HTERT RPE-1 (cell line): ENCODE results near the gene PRR23E.

ENCODE experiments used
- in situ Hi-C: fragments of 300-500 bp; cut with MboI; formaldehyde crosslinking; loops from 4 replicates; pipeline ENCODE4 v1.14.3; 2020; ENCODE audit warnings: low sequenced_read_pairs

The PRR23E gene, protein sequence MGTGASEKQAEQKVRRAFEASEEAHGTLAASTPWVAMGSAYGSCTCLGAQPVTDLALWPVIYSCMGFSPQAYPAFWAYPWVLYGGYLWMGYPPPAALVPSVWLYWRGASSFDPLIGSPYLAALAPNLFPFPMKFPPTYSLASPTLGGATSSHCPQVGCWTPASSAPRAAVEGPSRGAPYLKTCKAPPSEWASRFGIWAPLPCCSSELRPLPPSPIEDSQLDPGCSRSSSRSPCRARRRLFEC

DNA sequence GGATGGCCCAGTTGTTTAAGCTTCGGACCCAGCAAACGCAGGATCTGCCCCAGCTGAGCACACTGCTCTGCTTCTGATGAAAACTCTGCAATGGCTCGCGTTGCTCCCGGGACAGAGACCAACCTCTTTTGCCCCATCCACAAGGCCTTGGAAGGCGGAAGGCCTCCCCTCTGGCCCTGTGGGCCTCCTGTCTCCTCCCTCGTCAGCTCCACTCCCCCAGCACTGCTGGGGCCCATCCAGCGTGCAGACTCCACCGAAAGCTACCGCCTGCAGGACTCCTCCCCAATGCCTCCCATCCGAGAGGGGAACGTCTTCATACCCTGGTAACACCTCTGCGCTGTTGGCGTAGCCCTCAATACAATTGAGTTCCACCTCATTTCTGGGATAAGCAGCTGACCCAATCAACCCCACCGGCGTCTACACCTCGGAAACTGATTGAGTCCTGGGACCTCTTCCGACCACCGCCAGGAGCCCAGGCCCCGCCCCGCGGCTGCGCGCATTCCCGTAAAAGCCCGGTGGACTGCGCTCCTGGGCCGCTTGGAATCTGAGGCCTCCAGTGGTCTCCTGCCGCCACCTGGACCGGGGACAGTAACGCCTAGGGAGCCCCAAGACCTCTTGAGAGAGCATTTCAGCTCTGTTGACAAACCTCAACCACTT, at the start of gene PRR23E:
TSS of gene PRR23E (plus strand) at position 556 of the 657 bp plus-strand sequence. CDS start 3,555 bp downstream, outside the sequence.
- in situ Hi-C loops, result no loop called here

DNA sequence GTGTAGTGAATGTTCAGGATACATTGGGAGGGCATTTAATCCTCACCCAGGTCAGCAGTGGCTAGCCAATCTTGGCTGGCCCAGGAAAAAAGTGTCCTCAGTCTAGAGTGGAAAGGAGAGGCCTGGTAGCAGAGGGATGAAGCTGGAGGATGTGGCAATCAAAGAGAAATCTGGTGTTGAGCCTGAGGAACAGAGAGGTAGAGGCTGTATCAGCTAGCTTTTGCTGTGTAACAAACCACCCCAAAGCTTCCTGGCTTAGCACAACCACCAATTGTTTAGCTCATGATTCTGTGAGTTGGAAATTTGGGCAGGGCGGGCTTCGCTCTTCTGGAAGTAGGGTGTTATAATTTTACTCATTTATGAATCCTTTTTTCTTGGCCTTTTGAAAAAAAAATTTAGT, 49.8 kb upstream of the PRR23E start:
- in situ Hi-C loops, result no loop called here

DNA sequence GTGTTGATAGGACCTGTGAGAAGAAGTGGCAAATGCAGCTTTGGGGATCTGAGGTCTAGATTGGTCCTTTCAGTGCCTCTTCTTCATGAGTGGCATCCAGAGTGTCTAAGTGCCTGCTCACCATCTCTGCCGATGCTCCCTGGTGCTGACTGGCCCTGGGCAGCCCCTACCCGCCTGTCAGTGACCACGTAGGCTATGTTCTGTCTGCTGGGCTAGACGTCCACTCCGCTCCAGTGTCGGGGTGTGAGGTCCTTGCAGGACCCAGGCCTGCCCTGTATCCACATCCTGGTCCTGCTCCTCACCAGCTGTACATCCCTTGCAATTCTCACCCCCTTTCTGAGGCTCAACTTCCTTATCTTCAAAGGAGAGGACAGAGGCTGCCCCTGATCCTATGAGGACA, 48.3 kb upstream of the PRR23E start:
- in situ Hi-C loops, result no loop called here

DNA sequence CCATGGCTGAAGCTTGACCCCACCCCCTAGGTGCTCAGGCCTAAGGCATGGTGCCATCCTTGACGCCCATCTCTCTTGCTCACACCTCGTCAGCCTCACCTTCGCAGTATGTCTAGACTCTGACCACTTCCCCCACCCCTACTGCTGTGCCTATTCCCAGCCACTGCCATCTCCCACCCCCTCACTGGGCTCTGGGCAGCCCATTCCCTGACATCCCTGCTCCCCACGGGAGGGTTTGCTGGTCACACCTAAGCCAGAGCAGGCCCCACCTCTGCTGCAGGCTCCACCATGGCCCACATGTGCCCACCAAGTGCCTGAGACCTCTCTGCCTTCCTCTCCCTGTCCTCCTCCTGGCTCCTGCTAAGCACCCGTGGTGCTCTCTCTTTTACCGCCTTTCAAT, 47.7 kb upstream of the PRR23E start:
- in situ Hi-C loops, result no loop called here

DNA sequence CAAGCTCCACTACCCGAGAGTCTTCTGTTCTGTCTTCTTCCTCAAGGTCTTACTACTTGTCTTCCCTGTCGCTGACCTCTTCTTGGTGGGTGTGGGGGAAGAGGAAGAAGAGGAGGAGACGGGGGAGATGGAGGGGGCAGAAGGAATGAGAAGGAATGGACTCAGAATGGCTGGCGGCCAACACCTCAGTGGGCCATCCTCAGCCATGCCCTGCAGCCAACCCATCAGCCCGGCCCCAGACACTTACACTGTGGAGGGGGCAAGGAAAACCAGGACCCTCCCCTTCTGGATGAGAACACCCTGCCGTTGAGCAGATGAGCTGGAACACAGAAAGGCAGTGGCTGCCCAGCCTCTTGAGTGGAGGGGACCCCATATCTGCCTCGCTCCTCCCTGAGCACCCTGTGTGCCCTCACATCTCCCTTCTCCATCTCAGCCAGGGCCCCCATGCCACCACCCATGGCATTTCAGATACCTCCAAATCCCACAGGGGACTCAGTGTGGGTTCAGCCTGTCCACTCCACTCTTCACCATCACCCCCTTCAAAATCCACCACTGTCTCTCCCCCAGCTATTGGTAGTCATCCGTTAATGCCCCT, 45.5 kb upstream of the PRR23E start:
- in situ Hi-C loops, result no loop called here

DNA sequence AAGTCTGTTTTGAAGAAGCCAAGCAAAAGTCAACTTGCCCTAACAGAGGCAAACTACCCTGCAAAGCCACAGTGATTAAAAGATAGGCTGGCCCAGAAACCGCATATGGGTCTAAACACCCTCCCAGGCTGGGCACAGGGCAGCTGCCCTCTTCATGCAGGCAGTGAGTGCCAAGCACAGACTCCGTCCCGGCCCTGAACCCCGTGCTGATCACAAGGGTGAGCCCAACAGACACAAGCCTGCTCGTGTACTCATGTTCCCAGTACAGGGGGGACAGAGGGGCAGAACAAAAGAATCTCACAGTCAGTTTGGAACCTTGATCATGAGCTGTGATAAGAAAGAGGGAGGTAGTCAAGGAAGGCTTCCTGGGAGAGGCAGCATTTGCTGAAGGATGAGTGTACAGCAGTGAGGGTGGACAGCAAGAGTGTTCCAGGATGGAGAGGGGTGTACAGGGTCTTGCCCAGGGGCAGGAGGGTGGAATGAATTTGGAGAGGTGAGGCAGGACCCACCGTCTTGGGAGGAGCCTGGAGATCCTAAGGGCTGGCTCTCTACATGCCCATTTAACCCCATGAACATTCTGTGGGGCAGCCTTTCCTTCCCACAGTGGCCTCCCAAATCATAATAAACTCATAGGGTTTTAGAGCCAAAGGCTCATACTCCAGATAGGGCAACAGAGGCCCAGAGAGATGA, 43.2 kb upstream of the PRR23E start:
- in situ Hi-C loops, result no loop called here

DNA sequence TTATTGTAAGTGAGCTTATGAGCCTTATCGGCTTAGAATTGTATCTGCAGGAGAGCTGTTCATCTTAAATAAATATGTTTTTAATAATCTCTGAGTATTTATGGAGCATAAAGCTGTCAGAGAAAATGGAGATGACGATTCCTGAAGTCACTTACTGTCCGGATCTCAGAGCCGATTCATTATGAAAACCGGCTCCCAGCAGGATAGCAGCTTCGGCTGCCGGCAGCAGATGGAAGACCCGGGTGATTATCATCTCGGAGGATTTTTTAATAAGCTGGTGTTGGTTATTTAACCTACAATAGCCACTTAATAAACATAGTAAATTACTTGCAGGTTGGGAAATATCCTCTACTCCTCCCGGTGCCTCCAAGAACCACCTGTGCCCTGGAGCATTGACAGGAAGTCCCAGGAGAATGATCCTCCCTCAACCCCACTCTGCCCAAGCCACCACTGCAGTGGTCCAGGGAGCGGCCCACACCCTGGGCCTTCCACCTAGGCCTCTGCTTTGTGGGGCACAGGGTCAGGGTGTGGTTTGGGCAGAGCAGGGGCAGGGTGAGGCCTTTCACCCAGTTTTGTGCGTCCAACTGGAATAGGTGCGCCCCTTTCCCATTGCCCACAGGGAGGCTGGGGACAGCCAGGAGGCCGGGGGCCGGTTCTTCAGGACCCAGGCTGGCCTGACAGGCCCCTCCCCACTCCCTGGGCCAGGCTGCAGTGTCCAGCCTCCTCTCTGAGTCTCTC, 42.2 kb upstream of the PRR23E start:
- in situ Hi-C loops, result no loop called here

DNA sequence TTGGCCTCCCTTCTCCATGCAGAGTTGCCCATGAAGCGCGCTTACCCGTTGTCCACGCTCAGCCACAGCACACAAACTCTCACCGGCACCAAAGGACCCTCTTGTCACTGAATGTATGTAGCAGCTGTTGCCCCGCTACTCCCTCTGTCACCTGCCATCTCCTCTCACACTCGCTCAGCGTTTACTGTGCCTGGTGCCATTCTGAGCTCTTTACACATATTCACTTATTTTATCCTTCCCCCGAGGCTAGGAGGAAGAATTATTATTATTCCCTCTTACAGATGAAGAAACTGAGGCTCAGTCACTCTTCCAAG, 41.7 kb upstream of the PRR23E start:
- in situ Hi-C loops, result no loop called here

DNA sequence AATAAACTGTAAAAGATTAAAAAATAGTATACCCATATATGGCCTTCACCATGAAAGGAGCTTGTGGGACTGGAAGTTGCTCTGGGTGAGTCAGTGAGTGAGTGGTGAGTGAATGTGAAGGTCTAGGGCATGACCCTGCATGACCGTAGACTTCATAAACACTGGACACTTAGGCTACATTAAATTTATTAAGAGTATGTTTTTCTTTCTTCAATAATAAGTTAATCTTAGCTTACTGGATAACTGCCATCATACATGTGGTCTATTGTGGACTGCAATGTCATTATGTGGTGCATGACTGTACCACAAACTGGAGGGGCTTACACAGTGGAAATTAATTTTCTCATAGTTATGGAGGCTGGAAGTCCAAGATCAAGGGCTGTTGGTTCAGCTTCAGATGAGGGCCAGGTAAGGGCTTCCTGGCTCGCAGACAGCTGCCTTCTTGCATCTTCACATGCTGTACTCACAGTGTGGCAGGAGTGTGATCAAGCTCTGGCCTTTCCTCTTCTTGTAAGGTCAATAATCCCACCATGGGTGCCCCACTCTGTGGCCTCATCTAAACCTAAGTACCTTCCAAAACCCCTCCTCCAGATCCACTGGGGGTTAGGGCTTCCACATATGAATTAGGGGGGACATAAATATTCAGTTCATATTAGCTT, 40.8 kb upstream of the PRR23E start:
- in situ Hi-C loops, result no loop called here

DNA sequence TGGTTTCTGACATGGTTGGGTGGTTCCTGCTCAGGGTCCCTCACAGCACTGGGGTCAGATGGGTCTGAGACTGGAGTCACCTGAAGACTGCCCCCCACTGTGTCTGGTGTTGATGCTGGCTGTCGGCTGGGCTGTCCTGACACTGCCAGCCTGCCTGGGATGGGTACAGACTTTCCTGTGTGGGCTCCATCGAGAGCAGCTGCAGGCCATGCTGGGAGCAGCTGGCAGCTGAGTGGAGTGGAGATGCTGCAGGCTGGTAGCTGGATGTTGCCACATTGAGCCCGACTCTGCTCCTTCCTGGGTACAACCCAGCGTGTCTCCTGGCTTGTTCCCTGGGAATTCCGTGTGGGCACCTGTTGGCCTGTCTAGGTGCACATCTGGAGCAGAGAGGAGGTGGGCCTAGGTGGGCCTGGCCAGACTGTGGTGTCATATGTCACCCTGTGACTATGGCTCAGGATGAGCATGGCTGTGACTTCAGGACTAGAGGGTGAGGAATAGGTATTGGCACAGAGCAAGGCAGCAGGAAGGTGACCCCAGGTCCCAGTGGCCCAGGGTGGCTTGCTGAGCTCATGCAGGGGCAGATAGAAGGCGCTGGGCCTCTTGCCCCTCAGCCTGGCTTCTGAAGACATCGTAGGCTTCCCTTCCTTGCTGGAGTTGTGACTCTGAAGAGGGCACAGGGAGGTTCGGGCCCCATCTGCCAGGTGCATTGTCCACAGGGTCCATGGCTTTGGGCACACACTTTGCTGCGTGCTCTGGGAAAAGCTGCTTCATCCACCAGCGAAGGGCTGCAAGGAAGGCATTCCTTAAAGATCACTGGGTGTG, 40.0 kb upstream of the PRR23E start:
- in situ Hi-C loops, result no loop called here

DNA sequence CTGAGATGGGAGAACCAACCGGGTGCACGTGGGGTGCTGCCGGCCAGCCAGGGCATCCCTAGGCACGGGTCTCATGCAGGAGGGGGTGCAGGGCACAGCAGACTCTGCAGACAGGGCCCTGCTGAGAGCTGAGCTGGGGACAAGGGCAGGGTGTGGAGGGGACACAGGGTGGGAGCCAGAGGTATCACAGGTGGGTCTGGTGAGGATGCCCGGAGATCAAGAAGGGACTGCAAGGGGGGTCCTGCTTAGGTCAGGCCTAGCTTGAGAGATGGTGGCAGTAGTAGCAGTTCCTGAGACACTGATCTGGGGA, 39.5 kb upstream of the PRR23E start:
- in situ Hi-C loops, result no loop called here

DNA sequence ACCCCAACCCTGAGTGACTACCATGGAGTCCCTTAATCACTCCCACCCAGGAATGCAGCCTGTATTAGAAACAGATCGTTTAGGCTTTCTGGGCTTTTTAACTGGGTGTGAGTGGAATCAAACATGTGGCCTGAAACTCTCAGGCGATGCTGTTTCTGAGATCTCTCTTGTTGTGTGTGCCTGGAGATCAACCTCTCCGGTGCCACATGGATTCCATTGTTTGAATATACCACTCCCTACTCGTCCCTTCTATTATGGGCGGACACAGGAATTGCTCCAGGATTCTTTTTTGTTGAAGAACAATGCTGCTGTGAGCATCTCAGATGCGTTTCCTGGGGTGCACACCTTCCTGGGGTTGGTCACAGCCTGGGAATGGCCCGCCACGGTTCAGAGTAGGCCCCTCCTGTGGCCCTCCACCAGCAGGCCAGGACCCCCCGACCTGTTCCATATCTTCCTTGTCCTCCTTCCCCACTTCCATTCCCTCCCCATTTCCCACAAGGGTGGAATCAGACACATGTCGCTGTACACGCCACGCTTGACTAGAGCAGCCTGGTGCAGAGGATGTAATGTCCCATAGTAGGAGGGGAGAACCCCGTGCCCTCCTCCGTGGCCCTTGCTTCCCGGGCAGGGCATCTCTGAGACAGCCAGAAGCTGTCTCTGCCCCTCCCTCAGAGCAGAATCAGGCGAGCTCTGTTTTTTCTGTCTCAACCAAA, 36.4 kb upstream of the PRR23E start:
- in situ Hi-C loops, result no loop called here

DNA sequence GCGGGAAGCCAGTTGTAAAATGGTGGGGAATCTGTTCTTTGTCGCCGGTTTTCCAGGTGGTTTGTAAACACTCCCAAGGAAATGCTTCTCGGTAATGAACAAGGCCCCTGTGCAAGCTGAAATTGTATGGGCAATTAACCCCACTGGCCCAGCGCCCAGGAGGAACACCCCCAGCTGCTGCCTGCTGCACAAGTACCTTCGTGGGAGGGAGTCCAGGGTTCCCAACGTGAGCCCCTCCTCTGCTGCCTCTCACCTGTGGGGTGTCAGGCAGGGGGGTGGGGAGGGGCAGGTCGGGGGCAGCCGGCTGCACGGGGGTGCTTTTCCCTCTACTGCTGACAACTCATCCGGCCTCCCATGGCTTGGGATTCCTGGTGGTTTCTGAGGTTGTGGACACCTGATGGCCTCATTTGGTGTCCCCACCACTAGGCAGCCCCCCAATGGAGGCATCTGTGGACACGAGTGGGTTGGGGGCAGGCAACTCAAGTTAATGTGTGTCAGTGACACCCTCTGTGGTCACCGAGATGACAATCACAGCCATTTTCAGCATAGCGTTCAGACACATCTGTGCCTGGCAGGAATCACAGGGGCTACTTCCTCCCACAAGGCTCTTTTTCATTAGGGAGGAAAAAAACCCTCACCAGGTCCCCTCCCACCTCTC, 35.6 kb upstream of the PRR23E start:
- in situ Hi-C loops, result no loop called here

DNA sequence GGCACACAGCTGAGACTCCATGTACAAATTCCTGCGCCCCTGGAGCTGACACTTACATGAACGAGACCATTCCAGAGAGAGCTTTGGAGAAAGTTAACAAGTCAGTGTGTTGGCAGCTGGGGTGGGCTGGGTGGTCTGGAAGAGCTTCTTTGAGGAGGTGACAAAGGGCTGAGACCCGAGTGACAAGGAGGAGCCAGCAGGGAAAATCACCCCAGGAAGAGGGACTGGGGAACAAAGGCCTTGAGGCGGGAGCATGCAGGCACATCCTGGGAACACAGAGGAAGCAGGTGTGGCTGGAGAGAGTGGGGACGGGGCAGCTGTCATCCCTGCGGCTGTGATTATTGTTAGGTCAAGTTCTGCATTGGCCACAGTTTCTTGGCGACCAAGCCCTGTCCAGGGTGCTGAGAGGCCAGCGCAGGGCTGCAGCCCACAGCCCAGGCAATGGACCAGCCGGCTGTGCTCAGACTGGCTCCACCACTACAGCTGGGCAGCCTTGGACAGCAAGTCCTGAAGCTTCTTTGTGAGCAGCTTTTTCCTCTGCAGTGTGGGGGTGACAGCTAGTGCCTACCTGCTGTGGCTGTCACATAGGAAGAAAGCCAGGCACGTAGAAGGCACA, 34.2 kb upstream of the PRR23E start:
- in situ Hi-C loops, result no loop called here

DNA sequence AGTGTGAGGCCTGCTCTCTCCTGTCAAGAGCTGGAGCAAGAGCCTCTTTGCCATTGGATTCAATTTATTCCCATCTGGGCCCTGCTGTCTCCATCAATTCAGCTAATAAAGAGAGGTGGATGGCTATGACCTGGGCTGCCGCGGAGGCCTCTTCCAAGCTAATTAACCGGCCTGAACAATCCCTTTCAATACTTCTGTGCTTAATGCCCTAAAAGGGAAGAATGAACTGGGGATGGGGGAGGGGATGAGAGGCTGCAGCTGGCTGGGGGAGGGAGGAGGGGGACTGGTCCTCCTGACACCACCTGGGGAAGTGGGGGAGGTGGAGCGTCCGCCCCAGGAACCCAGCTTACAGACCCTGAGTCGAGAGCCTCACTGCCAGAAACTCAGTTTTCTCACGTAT, 33.4 kb upstream of the PRR23E start:
- in situ Hi-C loops, result no loop called here

DNA sequence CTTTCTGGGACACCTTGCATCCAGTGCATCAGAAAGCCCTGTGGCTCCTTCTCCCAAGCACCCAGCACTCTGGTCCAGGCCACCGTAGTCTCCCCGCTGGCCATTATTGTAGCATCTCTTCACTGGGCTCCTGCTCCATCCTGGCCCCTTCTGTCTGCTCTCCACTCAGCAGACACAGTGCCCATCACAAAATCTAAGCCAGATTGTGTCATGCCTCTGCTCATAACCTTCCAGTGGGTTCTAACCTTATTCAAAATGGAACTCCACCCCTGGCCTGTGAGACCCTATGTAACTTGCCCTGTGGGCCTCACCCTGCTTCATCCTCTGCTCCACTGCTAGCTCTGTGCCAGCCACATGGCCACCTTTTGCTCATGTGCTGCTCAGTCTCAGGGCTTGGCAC, 31.7 kb upstream of the PRR23E start:
- in situ Hi-C loops, result no loop called here

DNA sequence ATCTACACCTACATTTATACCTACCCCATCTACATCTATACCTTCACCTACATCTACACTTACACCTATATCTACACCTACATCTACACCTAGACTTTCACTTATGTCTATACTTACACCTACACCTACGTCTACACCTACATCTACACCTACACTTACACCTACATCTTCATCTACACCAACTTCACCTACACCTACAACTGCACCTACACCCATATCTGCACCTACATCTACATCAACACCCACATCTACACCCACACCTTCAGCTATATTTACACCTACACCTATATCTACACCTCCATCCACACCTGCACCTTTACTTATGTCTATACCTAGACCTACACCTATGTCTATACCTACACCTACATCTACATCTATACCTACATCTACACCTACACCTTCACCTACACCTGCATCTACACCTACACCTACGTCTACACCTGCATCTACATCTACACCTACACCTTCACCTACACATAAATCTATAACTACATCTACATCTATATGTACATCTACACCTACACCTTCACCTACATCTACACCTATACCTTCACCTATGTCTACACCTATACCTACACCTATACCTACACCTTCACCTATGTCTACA, 30.9 kb upstream of the PRR23E start:
- in situ Hi-C loops, result no loop called here

DNA sequence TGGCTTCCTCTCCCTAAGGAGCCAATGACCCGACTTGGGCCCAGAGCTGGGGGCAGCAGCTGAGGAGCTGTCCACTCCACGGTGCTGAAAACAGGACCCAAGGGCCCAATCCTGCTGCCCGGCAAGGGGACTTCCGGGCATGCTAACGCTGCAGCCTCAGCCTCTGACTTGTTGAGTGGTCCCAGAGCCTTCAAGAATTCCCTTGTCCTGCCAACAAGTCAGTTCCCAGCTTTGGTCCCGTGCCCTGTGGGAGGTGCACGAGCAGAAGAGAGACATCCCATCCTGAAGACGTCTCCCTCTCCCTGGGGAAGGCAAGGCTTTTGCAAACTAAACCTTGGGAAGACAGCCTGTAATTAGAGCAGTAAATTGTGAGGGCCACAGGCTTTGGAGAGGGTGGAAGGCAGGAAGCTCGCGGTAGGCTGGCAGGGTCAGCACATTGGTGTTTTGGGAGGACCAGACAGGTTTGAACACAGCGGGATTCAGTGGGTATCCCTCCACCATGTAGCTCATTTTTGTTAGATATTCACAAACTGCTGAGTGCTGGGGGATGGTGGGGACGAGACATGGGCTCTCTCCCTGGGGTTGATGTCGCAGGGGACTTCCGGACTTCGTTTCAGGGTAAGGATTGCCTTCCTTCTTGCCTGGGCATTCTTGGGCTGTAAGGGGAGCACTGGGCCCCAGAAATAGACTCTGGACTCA, 29.8 kb upstream of the PRR23E start:
- in situ Hi-C loops, result no loop called here
